ENCODE measurements around the gene DKKL1. TPM values are rescaled to one million over a fixed set of nuclear protein-coding genes. Genes with fewer than 3 reads are reported as not detected.

The DKKL1 gene
- total RNA-seq, 4 donors from 2014 or later = 2.6 TPM; not detected in 3

GRCh38 chr19:49371184-49371583 lies 7.5 kb downstream of the DKKL1 start:
- TF ChIP-seq, protein P1, sequence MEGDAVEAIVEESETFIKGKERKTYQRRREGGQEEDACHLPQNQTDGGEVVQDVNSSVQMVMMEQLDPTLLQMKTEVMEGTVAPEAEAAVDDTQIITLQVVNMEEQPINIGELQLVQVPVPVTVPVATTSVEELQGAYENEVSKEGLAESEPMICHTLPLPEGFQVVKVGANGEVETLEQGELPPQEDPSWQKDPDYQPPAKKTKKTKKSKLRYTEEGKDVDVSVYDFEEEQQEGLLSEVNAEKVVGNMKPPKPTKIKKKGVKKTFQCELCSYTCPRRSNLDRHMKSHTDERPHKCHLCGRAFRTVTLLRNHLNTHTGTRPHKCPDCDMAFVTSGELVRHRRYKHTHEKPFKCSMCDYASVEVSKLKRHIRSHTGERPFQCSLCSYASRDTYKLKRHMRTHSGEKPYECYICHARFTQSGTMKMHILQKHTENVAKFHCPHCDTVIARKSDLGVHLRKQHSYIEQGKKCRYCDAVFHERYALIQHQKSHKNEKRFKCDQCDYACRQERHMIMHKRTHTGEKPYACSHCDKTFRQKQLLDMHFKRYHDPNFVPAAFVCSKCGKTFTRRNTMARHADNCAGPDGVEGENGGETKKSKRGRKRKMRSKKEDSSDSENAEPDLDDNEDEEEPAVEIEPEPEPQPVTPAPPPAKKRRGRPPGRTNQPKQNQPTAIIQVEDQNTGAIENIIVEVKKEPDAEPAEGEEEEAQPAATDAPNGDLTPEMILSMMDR (IDR thresholded peaks at IDR 0.05; ENCODE audit: low read depth) = no peak

DNA sequence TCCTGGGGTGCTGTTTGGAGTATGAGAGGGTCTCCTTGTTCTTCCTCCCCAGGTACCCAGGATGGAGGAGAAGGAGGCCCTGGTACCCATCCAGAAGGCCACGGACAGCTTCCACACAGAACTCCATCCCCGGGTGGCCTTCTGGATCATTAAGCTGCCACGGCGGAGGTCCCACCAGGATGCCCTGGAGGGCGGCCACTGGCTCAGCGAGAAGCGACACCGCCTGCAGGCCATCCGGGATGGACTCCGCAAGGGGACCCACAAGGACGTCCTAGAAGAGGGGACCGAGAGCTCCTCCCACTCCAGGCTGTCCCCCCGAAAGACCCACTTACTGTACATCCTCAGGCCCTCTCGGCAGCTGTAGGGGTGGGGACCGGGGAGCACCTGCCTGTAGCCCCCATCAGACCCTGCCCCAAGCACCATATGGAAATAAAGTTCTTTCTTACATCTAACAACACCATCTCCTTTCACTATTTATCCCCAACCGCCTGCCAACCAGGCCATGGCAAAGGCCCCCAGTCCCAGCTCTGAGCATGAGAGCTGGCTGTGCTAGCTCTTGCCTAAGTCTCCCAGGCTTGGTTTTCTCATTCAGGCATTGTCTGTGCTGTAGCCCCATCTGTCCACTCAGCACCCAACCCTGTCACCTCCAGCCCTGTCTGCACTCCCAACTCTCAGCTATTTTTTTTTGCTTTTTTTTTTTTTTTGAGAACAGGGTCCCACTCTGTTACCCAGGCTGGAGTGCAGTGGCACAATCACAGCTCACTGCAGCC lies 11.2 kb downstream of the DKKL1 start:
- TF ChIP-seq, protein P1 (IDR thresholded peaks at IDR 0.05; ENCODE audit: low read depth) = no peak

DNA sequence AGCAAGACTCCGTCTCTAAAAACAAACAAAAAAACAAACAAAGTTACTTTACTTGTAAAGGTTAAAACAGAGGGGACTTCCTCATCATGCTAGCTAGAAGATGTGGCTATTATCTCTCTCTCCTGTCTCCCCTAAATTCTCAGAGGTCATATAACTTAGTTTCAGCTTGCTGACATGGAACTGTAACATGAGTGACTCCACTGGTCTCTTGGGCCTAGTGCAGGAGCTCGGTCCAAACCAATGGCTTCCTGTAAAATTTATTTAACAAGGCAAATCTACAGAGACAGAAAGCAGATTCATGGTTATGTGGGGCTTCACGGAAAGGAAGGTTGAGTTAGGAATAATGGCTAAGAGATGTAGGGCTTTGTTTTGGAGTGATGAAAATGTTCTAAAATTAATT lies 14.8 kb downstream of the DKKL1 start:
- TF ChIP-seq, protein P1 (IDR thresholded peaks at IDR 0.05; ENCODE audit: low read depth) = no peak

- TF ChIP-seq, protein P1 (IDR thresholded peaks at IDR 0.05; ENCODE audit: low read depth) = no peak
Observed at GRCh38 chr19:49380391-49380790, 16.7 kb downstream of the DKKL1 start.

DNA sequence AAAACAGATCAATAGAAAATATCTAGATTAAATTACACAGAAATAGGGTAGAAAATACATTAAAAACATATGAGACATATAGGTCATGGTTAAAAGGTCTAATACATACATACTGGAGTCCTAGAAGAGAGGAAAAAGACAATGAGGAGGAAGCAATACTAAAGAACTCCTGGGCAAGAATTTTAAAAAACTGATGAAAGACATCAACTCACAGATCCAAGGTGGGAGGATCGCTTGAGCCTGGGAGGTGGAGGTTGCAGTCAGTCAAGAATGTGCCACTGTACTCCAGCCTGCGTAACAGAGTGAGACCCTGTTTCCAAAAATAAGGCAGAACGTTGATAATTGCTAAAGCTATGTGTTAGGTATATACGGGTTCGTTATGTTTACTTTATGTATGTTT lies 19.0 kb downstream of the DKKL1 start:
- TF ChIP-seq, protein P1 (IDR thresholded peaks at IDR 0.05; ENCODE audit: low read depth) = no peak

GRCh38 chr19:49383599-49383998 lies 19.9 kb downstream of the DKKL1 start:
- TF ChIP-seq, protein P1 (IDR thresholded peaks at IDR 0.05; ENCODE audit: low read depth) = no peak

- TF ChIP-seq, protein P1 (IDR thresholded peaks at IDR 0.05; ENCODE audit: low read depth) = no peak
Observed at GRCh38 chr19:49387936-49388372, 24.3 kb downstream of the DKKL1 start, which contains the start of gene KASH5. KASH5 (plus strand) TSS chr19:49388249; CDS start chr19:49390884, 2,635 bp downstream.
